ENCODE measurements around the gene AGAP1. TPM values are rescaled to one million over a fixed set of nuclear protein-coding genes. Genes with fewer than 3 reads are reported as not detected.

Gene AGAP1
- total RNA-seq, 3 donors from 2014 or later (not counting 1 experiment from before 2014, with no cell fraction given): 42.0 to 56.4 (median 45.7) TPM

GRCh38 chr2:235533616-235534385 is 40.0 kb downstream of the AGAP1 start:
- Histone ChIP-seq H3K4me1 (ENCODE audit: control insufficient read depth, insufficient read depth, low read length) (no peaks in the 10 kb centered on the region), H3K27ac (ENCODE audit: low read length) (no peak overlapping the region), H3K9me3 (ENCODE audit: control insufficient read depth, insufficient read depth, low read length) (no peaks in the 10 kb centered on the region), H3K27me3 (ENCODE audit: control insufficient read depth, insufficient read depth, low read length) (no peaks in the 10 kb centered on the region), H3K4me3 (ENCODE audit: low read length) (no peak overlapping the region), H3K36me3 (ENCODE audit: control insufficient read depth, insufficient read depth, low read length) (no peaks in the 10 kb centered on the region)
- H3K9me3 Mint-ChIP-seq: no peaks in the 10 kb centered on the region
- no peak for DNase-seq
- H3K4me1 Mint-ChIP-seq: no peaks in the 10 kb centered on the region
- H3K27ac Mint-ChIP-seq: no peak overlapping the region
- intact Hi-C loops (cut with micrococcal nuclease): no loop called here
- H3K36me3 Mint-ChIP-seq: no peaks in the 10 kb centered on the region
- WGBS (ENCODE audit: insufficient coverage): 89% methylated on average over 20 of the region's 20 CpGs
- peaks cover 6 to 19% of the 10 kb centered on the region in 2 donors for H3K27me3 Mint-ChIP-seq (ENCODE audit: low read depth in 2 of 2)
- ATAC-seq: no peak
- H3K4me3 Mint-ChIP-seq: no peak overlapping the region
- TF ChIP-seq, protein P1, sequence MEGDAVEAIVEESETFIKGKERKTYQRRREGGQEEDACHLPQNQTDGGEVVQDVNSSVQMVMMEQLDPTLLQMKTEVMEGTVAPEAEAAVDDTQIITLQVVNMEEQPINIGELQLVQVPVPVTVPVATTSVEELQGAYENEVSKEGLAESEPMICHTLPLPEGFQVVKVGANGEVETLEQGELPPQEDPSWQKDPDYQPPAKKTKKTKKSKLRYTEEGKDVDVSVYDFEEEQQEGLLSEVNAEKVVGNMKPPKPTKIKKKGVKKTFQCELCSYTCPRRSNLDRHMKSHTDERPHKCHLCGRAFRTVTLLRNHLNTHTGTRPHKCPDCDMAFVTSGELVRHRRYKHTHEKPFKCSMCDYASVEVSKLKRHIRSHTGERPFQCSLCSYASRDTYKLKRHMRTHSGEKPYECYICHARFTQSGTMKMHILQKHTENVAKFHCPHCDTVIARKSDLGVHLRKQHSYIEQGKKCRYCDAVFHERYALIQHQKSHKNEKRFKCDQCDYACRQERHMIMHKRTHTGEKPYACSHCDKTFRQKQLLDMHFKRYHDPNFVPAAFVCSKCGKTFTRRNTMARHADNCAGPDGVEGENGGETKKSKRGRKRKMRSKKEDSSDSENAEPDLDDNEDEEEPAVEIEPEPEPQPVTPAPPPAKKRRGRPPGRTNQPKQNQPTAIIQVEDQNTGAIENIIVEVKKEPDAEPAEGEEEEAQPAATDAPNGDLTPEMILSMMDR (IDR thresholded peaks at IDR 0.05): no peak

- Mint-ChIP-seq H3K36me3 (no peaks in the 10 kb centered on the region), H3K27me3 (ENCODE audit: low read depth in 2 of 2) (peaks cover 6 to 9% of the 10 kb centered on the region in 2 donors), H3K9me3 (no peaks in the 10 kb centered on the region), H3K4me3 (no peak overlapping the region), H3K27ac (no peak overlapping the region), H3K4me1 (no peaks in the 10 kb centered on the region)
- Histone ChIP-seq H3K9me3 (ENCODE audit: control insufficient read depth, insufficient read depth, low read length) (no peaks in the 10 kb centered on the region), H3K4me3 (ENCODE audit: low read length) (no peak overlapping the region), H3K27me3 (ENCODE audit: control insufficient read depth, insufficient read depth, low read length) (no peaks in the 10 kb centered on the region), H3K4me1 (ENCODE audit: control insufficient read depth, insufficient read depth, low read length) (no peaks in the 10 kb centered on the region), H3K27ac (ENCODE audit: low read length) (no peak overlapping the region), H3K36me3 (ENCODE audit: control insufficient read depth, insufficient read depth, low read length) (no peaks in the 10 kb centered on the region)
- TF ChIP-seq, protein P1 (IDR thresholded peaks at IDR 0.05): no peak
- WGBS (ENCODE audit: insufficient coverage): 90% methylated on average over 32 of the region's 32 CpGs
- ATAC-seq (no peak), DNase-seq (no peak)
- intact Hi-C loops (cut with micrococcal nuclease): no loop called here
Observed at GRCh38 chr2:235534678-235535422, 41.0 kb downstream of the AGAP1 start.

- no peaks in the 10 kb centered on the region for H3K4me1 Mint-ChIP-seq
- no peaks in the 10 kb centered on the region for H3K9me3 Mint-ChIP-seq
- 91% methylated on average over 23 of the region's 25 CpGs for WGBS (ENCODE audit: insufficient coverage)
- intact Hi-C loops (cut with micrococcal nuclease): no loop called here
- no peak overlapping the region for H3K4me3 ChIP-seq (ENCODE audit: low read length)
- no peaks in the 10 kb centered on the region for H3K27me3 ChIP-seq (ENCODE audit: control insufficient read depth, insufficient read depth, low read length)
- no peak overlapping the region for H3K27ac ChIP-seq (ENCODE audit: low read length)
- no peak for ATAC-seq
- H3K36me3 Mint-ChIP-seq: no peaks in the 10 kb centered on the region
- no peaks in the 10 kb centered on the region for H3K4me1 ChIP-seq (ENCODE audit: control insufficient read depth, insufficient read depth, low read length)
- DNase-seq: no peak
- no peak overlapping the region for H3K27ac Mint-ChIP-seq
- no peaks in the 10 kb centered on the region for H3K9me3 ChIP-seq (ENCODE audit: control insufficient read depth, insufficient read depth, low read length)
- H3K36me3 ChIP-seq (ENCODE audit: control insufficient read depth, insufficient read depth, low read length): no peaks in the 10 kb centered on the region
- no peak overlapping the region for H3K4me3 Mint-ChIP-seq
- H3K27me3 Mint-ChIP-seq (ENCODE audit: low read depth in 2 of 2): peaks cover 3 to 6% of the 10 kb centered on the region in 2 donors
- TF ChIP-seq, protein P1 (IDR thresholded peaks at IDR 0.05): no peak
Observed at GRCh38 chr2:235535423-235536130, 41.7 kb downstream of the AGAP1 start.

Data from natural killer cell (primary cell).